ENCODE data around the gene HPCAL1. TPM values are rescaled to one million over a fixed set of nuclear protein-coding genes. Genes with fewer than 3 reads are reported as not detected.

Gene HPCAL1
- total and polyA plus RNA-seq, 2 donors (not counting 1 experiment from before 2014, with no cell fraction given) = 60.3 to 65.1 TPM

GRCh38 chr2:10281891-10282290 lies 20.8 kb upstream of the HPCAL1 start:
- no peaks in the 10 kb centered on the region for H3K27me3 ChIP-seq (replicated peaks in 1 of 4; ENCODE audit: control extremely low read depth in 1 of 4, control insufficient read depth in 3 of 4, insufficient read depth in 4 of 4, low read length in 3 of 4)
- ATAC-seq (ENCODE audit: low read depth) (no peak), DNase-seq (no peak)
- no peak overlapping the region for H3K4me3 Mint-ChIP-seq
- no peaks in the 10 kb centered on the region for H4K20me1 ChIP-seq (ENCODE audit: control insufficient read depth, insufficient read depth, low read length, poor library complexity, severe bottlenecking)
- 83% methylated on average over 3 of the region's 4 CpGs for WGBS (ENCODE audit: insufficient coverage)
- no peak overlapping the region for H3K9ac ChIP-seq (ENCODE audit: low read length)
- no peaks in the 10 kb centered on the region for H3K79me2 ChIP-seq (ENCODE audit: control insufficient read depth, insufficient read depth, low read length)
- no peaks in the 10 kb centered on the region for H3K9me3 ChIP-seq (ENCODE audit: control extremely low read depth in 1 of 3, control insufficient read depth in 2 of 3, insufficient read depth in 1 of 3, low read length in 2 of 3)
- peaks cover 8% of the 10 kb centered on the region for H3K4me1 Mint-ChIP-seq
- H3K4me2 ChIP-seq (replicated peaks; ENCODE audit: low read depth, low read length, poor library complexity, severe bottlenecking) = no peak overlapping the region
- H3K9me3 Mint-ChIP-seq (ENCODE audit: insufficient read depth) = no peaks in the 10 kb centered on the region
- intact Hi-C loops (cut with micrococcal nuclease) = no loop called here
- peaks cover 10% of the 10 kb centered on the region for H3K27me3 Mint-ChIP-seq
- TF ChIP-seq EZH2 (IDR thresholded peaks at IDR 0.05; ENCODE audit: borderline replicate concordance, insufficient read depth, low read depth, low read length, poor library complexity, severe bottlenecking) = no peak
- TF ChIP-seq, protein P1, sequence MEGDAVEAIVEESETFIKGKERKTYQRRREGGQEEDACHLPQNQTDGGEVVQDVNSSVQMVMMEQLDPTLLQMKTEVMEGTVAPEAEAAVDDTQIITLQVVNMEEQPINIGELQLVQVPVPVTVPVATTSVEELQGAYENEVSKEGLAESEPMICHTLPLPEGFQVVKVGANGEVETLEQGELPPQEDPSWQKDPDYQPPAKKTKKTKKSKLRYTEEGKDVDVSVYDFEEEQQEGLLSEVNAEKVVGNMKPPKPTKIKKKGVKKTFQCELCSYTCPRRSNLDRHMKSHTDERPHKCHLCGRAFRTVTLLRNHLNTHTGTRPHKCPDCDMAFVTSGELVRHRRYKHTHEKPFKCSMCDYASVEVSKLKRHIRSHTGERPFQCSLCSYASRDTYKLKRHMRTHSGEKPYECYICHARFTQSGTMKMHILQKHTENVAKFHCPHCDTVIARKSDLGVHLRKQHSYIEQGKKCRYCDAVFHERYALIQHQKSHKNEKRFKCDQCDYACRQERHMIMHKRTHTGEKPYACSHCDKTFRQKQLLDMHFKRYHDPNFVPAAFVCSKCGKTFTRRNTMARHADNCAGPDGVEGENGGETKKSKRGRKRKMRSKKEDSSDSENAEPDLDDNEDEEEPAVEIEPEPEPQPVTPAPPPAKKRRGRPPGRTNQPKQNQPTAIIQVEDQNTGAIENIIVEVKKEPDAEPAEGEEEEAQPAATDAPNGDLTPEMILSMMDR (IDR thresholded peaks at IDR 0.05) = no peak
- no peak overlapping the region for H3K4me3 ChIP-seq (ENCODE audit: control extremely low read depth in 1 of 5, extremely low read depth in 1 of 5, insufficient read depth in 1 of 5, low read depth in 2 of 5, low read length in 4 of 5)
- no peak overlapping the region for H2AFZ ChIP-seq (ENCODE audit: insufficient read depth, low read depth, low read length, poor library complexity, severe bottlenecking)
- no peak overlapping the region for H3K27ac ChIP-seq (ENCODE audit: low read length in 2 of 2)
- H3K4me1 ChIP-seq (ENCODE audit: control insufficient read depth in 2 of 2, insufficient read depth in 2 of 2, low read length in 2 of 2) = peaks cover 0 to 12% of the 10 kb centered on the region in 2 donors
- no peak overlapping the region for H3K27ac Mint-ChIP-seq
- ChIA-PET POLR2A (no interaction called here), CTCF (interaction anchor here (1.2 kb wide), 1 partner anchor 108 kb away, joined by 4 read pairs; no protein-coding TSS in a partner anchor)
- no peaks in the 10 kb centered on the region for H3K36me3 ChIP-seq (replicated peaks in 1 of 2; ENCODE audit: control extremely low read depth in 1 of 2, control insufficient read depth in 1 of 2, extremely low read depth in 1 of 2, insufficient read depth in 2 of 2, low read length in 1 of 2)

- H3K9me3 ChIP-seq (ENCODE audit: control extremely low read depth in 1 of 3, control insufficient read depth in 2 of 3, insufficient read depth in 1 of 3, low read length in 2 of 3) = no peaks in the 10 kb centered on the region
- Mint-ChIP-seq H3K4me1 (peaks cover 8% of the 10 kb centered on the region), H3K27ac (no peak overlapping the region), H3K4me3 (no peak overlapping the region), H3K27me3 (peaks cover 10% of the 10 kb centered on the region), H3K9me3 (ENCODE audit: insufficient read depth) (no peaks in the 10 kb centered on the region)
- ChIA-PET POLR2A (no interaction called here), CTCF (no interaction called here)
- ATAC-seq (ENCODE audit: low read depth) (no peak), DNase-seq (no peak)
- no peaks in the 10 kb centered on the region for H3K79me2 ChIP-seq (ENCODE audit: control insufficient read depth, insufficient read depth, low read length)
- no peaks in the 10 kb centered on the region for H3K36me3 ChIP-seq (replicated peaks in 1 of 2; ENCODE audit: control extremely low read depth in 1 of 2, control insufficient read depth in 1 of 2, extremely low read depth in 1 of 2, insufficient read depth in 2 of 2, low read length in 1 of 2)
- WGBS (ENCODE audit: insufficient coverage) = 72% methylated on average over 6 of the region's 6 CpGs
- peaks cover 0 to 12% of the 10 kb centered on the region in 2 donors for H3K4me1 ChIP-seq (ENCODE audit: control insufficient read depth in 2 of 2, insufficient read depth in 2 of 2, low read length in 2 of 2)
- H3K27me3 ChIP-seq (replicated peaks in 1 of 4; ENCODE audit: control extremely low read depth in 1 of 4, control insufficient read depth in 3 of 4, insufficient read depth in 4 of 4, low read length in 3 of 4) = no peaks in the 10 kb centered on the region
- H3K4me3 ChIP-seq (ENCODE audit: control extremely low read depth in 1 of 5, extremely low read depth in 1 of 5, insufficient read depth in 1 of 5, low read depth in 2 of 5, low read length in 4 of 5) = no peak overlapping the region
- no peak overlapping the region for H3K4me2 ChIP-seq (replicated peaks; ENCODE audit: low read depth, low read length, poor library complexity, severe bottlenecking)
- no peak overlapping the region for H2AFZ ChIP-seq (ENCODE audit: insufficient read depth, low read depth, low read length, poor library complexity, severe bottlenecking)
- no peaks in the 10 kb centered on the region for H4K20me1 ChIP-seq (ENCODE audit: control insufficient read depth, insufficient read depth, low read length, poor library complexity, severe bottlenecking)
- TF ChIP-seq EZH2 (IDR thresholded peaks at IDR 0.05; ENCODE audit: borderline replicate concordance, insufficient read depth, low read depth, low read length, poor library complexity, severe bottlenecking) = no peak
- TF ChIP-seq, protein P1 (IDR thresholded peaks at IDR 0.05) = no peak
- intact Hi-C loops (cut with micrococcal nuclease) = no loop called here
- no peak overlapping the region for H3K9ac ChIP-seq (ENCODE audit: low read length)
- H3K27ac ChIP-seq (ENCODE audit: low read length in 2 of 2) = no peak overlapping the region
Observed at GRCh38 chr2:10282611-10283105, 20.0 kb upstream of the HPCAL1 start.
